Sigmoid colon (tissue), 7 donors: ENCODE data around the gene FHOD3. TPM values are rescaled to one million over a fixed set of nuclear protein-coding genes. Genes with fewer than 3 reads are reported as not detected.

Experiments used
- DNase-seq: peaks from one replicate; pipeline ENCODE4 v3.0.0-alpha.2; 2019
- H3K27ac ChIP-seq, 4 donors: fragments of 200-600 bp; sonication (generic); one replicate each; pipeline ENCODE4 v1.5.1; 2016 to 2019; ENCODE audit warnings: mild to moderate bottlenecking in 1 of 4
- H3K27me3 ChIP-seq, 3 donors: fragments of 200-600 bp; sonication (generic); one replicate each; pipeline ENCODE4 v1.5.1; 2019; ENCODE audit warnings: mild to moderate bottlenecking in 1 of 3
- H3K36me3 ChIP-seq, 4 donors: fragments of 200-600 bp; sonication (generic); one replicate each; pipeline ENCODE4 v1.5.1; 2016 to 2019
- H3K4me1 ChIP-seq, 4 donors: fragments of 200-600 bp; sonication (generic); one replicate each; pipeline ENCODE4 v1.5.1; 2017 to 2019
- H3K4me3 ChIP-seq, 4 donors: fragments of 200-600 bp; sonication (generic); one replicate each; pipeline ENCODE4 v1.5.1; 2017 to 2019; ENCODE audit warnings: mild to moderate bottlenecking in 2 of 4, moderate library complexity in 1 of 4
- H3K9me3 ChIP-seq, 4 donors: fragments of 200-600 bp in 3 of 4; sonication (generic) in 3 of 4; one replicate each; pipeline versions ENCODE4 v1.5.1 to v1.6.1; 2013 to 2019
- EP300 ChIP-seq, 4 donors: sonication (generic); formaldehyde crosslinking; IDR thresholded peaks; one replicate each; pipeline ENCODE4 v1.6.1; 2017; ENCODE audit warnings: antibody characterized with exemption in 4 of 4
- POLR2A ChIP-seq, 2 donors: fragments of 450-650 bp; IDR thresholded peaks; one replicate each; pipeline ENCODE4 v1.6.1; 2016; ENCODE audit warnings: antibody characterized with exemption in 2 of 2, mild to moderate bottlenecking in 2 of 2, moderate library complexity in 2 of 2
- POLR2AphosphoS5 ChIP-seq, 4 donors: sonication (generic); formaldehyde crosslinking; IDR thresholded peaks; one replicate each; pipeline ENCODE4 v1.6.1; 2017; ENCODE audit warnings: antibody characterized with exemption in 4 of 4
- whole genome bisulfite sequencing, 2 donors: extraction: QIAGEN DNeasy Blood & Tissue Kit; methylation state at CpG; one replicate each; pipeline ENCODE4 v1.1.7; 2013; 5-methylcytosine and 5-hydroxymethylcytosine counted together
- intact Hi-C: fragments of 100-400 bp; cut with DNase I; formaldehyde crosslinking; loops from one replicate; pipeline ENCODE4 v1.15.1; 2023
- polyA plus RNA-seq, 3 donors: library from polyadenylated mRNA; stranded (reverse); fragments of 200-250 nt; gene quantifications; one replicate each; pipeline ENCODE4 v1.2.3, GENCODE V29; 2013
- total RNA-seq, 4 donors: library from RNA; depleted of rRNA; stranded (reverse); fragments of >200 nt; gene quantifications; one replicate each; pipeline ENCODE4 v1.1.0, GENCODE V29; 2016
- TF ChIP-seq, protein P1 (sequence below), 4 experiments: fragments of 450-650 bp in 3 of 4; fragments of 200-600 bp in 1 of 4; IDR thresholded peaks; one replicate each; pipeline ENCODE4 v1.5.1; 2016 to 2019; ENCODE audit warnings: antibody characterized with exemption in 4 of 4, mild to moderate bottlenecking in 3 of 4, moderate library complexity in 2 of 4
- donor health status: healthy with polysubstance abuse.
- donor health status: Bipolar disorder and iron deficiency.
- donor health status: healthy.

Gene FHOD3
- total and polyA plus RNA-seq, 7 donors, result 1.2 to 24.9 (median 9.5) TPM

DNA sequence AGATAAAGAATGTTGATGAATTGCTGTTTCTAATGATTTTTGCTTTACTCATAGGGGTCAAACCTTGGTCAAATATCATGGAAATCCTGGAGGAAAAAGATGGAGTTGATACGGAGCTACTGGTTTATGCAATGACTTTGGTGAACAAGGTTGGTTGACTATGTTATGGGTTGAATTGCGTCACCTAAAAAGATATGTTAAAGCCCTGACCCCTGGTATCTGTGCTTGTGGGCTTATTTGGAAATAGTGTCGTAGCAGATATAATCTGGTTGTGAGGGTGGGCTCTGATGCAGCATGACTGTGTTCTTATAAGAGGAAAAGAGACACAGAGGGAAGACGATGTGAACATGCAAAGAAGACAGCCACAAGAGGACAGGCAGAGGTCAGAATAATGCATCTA is 305.1 kb downstream of the FHOD3 start:
- Histone ChIP-seq H3K4me3 (no peak overlapping the region), H3K36me3 (no peaks in the 10 kb centered on the region), H3K4me1 (no peaks in the 10 kb centered on the region), H3K9me3 (no peaks in the 10 kb centered on the region), H3K27ac (no peak overlapping the region), H3K27me3 (no peaks in the 10 kb centered on the region)
- intact Hi-C loops, result no loop called here
- TF ChIP-seq, protein P1, sequence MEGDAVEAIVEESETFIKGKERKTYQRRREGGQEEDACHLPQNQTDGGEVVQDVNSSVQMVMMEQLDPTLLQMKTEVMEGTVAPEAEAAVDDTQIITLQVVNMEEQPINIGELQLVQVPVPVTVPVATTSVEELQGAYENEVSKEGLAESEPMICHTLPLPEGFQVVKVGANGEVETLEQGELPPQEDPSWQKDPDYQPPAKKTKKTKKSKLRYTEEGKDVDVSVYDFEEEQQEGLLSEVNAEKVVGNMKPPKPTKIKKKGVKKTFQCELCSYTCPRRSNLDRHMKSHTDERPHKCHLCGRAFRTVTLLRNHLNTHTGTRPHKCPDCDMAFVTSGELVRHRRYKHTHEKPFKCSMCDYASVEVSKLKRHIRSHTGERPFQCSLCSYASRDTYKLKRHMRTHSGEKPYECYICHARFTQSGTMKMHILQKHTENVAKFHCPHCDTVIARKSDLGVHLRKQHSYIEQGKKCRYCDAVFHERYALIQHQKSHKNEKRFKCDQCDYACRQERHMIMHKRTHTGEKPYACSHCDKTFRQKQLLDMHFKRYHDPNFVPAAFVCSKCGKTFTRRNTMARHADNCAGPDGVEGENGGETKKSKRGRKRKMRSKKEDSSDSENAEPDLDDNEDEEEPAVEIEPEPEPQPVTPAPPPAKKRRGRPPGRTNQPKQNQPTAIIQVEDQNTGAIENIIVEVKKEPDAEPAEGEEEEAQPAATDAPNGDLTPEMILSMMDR (IDR thresholded peaks at IDR 0.05), result no peak
- TF ChIP-seq POLR2A (IDR thresholded peaks at IDR 0.05) (no peak), EP300 (IDR thresholded peaks at IDR 0.05) (no peak)
- no peak for DNase-seq
- 81 to 92% methylated on average over 4 of the region's 4 CpGs for WGBS, 2 donors

DNA sequence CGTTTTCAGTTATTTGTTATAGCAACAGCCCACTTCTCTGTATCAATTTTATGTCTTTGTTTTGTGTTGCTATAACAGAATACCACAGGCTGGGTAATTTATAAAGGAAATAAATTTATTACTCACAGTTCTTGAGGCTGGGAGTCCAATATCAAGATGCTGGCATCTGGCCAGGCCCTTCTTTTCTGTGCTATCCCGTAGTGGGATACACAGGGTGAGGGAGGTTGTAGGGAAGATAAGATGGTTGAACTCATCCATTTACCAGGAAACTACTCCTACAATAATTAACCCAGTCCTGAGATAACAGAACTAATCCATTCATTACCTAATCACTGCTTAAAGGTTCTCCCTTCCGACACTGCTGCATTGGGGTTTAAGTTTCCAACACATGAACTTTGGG is 310.6 kb downstream of the FHOD3 start:
- Histone ChIP-seq H3K27me3 (no peaks in the 10 kb centered on the region), H3K36me3 (no peaks in the 10 kb centered on the region), H3K4me3 (no peak overlapping the region), H3K27ac (no peak overlapping the region), H3K9me3 (no peaks in the 10 kb centered on the region), H3K4me1 (no peaks in the 10 kb centered on the region)
- intact Hi-C loops, result no loop called here
- DNase-seq, result no peak
- WGBS, 2 donors, result 44 to 61% methylated on average over 3 of the region's 3 CpGs
- TF ChIP-seq, protein P1 (IDR thresholded peaks at IDR 0.05), result no peak
- TF ChIP-seq EP300 (IDR thresholded peaks at IDR 0.05) (no peak), POLR2AphosphoS5 (IDR thresholded peaks at IDR 0.05) (no peak), POLR2A (IDR thresholded peaks at IDR 0.05) (no peak)

GRCh38 chr18:36610258-36610657 is 312.7 kb downstream of the FHOD3 start:
- 88 to 94% methylated on average over 8 of the region's 8 CpGs for WGBS, 2 donors
- no peak for DNase-seq
- intact Hi-C loops, result no loop called here
- H3K4me1 ChIP-seq, result no peaks in the 10 kb centered on the region
- H3K27ac ChIP-seq, result no peak overlapping the region
- no peaks in the 10 kb centered on the region for H3K9me3 ChIP-seq
- no peaks in the 10 kb centered on the region for H3K36me3 ChIP-seq
- TF ChIP-seq POLR2A (IDR thresholded peaks at IDR 0.05) (no peak), POLR2AphosphoS5 (IDR thresholded peaks at IDR 0.05) (no peak), EP300 (IDR thresholded peaks at IDR 0.05) (no peak)
- TF ChIP-seq, protein P1 (IDR thresholded peaks at IDR 0.05), result no peak
- no peak overlapping the region for H3K4me3 ChIP-seq
- no peaks in the 10 kb centered on the region for H3K27me3 ChIP-seq

DNA sequence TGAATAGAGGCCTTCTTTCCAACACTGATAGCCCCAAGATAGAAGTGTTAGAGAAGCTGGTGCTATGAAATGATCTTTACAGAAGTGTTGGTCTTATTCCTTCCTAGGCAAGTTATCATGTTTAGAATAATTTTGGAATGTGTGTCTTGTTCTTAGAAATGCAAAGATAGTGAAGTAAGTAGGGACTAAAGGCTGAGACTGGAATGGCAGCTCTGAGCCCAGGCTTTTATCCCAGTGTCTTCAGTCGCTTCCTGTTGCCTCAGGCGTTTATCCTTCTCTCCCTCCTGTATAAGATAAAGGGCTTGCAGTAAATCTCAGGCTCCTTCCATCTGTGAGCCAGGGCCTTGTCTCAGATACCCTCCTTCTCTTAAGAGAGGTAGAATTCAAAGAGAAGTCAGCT is 313.1 kb downstream of the FHOD3 start:
- H3K4me3 ChIP-seq, result no peak overlapping the region
- H3K4me1 ChIP-seq, result no peaks in the 10 kb centered on the region
- TF ChIP-seq EP300 (IDR thresholded peaks at IDR 0.05) (no peak), POLR2AphosphoS5 (IDR thresholded peaks at IDR 0.05) (no peak), POLR2A (IDR thresholded peaks at IDR 0.05) (no peak)
- TF ChIP-seq, protein P1 (IDR thresholded peaks at IDR 0.05), result no peak
- DNase-seq, result no peak
- no peaks in the 10 kb centered on the region for H3K36me3 ChIP-seq
- H3K27ac ChIP-seq, result no peak overlapping the region
- 82 to 86% methylated on average over 2 of the region's 2 CpGs for WGBS, 2 donors
- H3K27me3 ChIP-seq, result no peaks in the 10 kb centered on the region
- intact Hi-C loops, result no loop called here
- no peaks in the 10 kb centered on the region for H3K9me3 ChIP-seq

DNA sequence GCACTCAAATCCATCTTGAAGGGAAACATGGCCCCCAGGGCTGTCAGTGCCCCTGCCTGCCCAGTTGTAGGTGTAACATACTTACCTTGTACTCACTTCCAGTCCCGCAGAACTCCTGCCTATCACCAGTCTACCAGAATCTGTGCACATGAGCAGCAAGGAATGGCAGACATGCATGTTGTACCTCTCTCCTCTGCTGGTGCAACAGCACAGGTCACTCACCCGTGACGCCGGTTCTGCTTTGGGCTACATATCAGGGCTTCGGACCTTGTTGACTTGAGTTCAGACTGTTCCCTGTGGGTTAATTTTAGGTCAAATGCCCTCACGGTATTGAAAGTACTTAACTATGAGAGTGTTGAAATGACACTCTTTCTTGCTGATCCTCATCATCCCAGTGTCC is 315.6 kb downstream of the FHOD3 start:
- no peak overlapping the region for H3K27ac ChIP-seq
- no peaks in the 10 kb centered on the region for H3K36me3 ChIP-seq
- no peaks in the 10 kb centered on the region for H3K9me3 ChIP-seq
- intact Hi-C loops, result no loop called here
- DNase-seq, result no peak
- 96 to 98% methylated on average over 6 of the region's 6 CpGs for WGBS, 2 donors
- no peak for TF ChIP-seq POLR2AphosphoS5 (IDR thresholded peaks at IDR 0.05)
- TF ChIP-seq EP300 (IDR thresholded peaks at IDR 0.05), result no peak
- no peaks in the 10 kb centered on the region for H3K27me3 ChIP-seq
- no peak overlapping the region for H3K4me3 ChIP-seq
- H3K4me1 ChIP-seq, result no peaks in the 10 kb centered on the region
